GM18858 (cell line): ENCODE results near the gene ABCA3.

Source experiments
- ATAC-seq: cut with Tn5 transposase; IDR thresholded peaks from one replicate; pipeline ENCODE4 v1.9.1; 2021; ENCODE audit not compliant: unreplicated experiment

ABCA3 gene

DNA sequence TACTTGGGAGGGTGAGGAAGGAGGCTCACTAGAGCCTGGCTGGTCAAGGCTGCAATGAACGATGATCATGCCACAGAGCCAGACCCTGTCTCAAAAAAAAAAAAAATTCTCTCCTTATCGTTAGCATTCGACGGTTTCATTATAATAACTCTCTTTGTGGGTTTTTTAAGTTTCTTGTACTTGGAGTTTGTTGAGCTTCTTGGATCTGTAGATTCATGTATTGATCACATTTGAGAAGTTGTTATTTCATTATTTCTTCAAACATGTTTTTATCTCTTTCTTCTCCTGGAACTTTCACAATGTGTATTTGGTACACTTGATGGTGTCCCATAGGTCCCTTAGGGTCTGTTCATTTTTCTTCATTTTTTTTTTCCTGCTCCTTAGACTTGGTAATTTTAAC lies 16.8 kb upstream of the ABCA3 start:
- no peak for ATAC-seq

DNA sequence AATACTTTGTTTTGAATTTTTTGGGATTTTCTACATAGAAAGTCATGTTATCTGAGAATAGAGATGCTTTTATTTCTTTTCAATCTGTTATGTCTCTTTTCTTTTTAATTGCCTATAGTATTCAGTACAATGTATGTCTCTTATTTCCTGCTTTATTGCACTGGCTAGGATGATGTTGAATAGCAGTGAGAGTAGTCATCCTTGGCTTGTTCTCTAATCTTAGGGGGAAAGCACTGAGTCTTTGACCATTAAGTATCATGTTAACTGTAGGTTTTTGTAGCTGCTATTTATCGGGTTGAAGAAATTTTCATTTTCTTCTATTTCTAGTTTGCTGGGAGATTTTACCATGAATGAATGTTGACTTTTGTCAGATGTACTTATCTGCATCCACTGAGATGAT lies 10.0 kb upstream of the ABCA3 start:
- no peak for ATAC-seq

DNA sequence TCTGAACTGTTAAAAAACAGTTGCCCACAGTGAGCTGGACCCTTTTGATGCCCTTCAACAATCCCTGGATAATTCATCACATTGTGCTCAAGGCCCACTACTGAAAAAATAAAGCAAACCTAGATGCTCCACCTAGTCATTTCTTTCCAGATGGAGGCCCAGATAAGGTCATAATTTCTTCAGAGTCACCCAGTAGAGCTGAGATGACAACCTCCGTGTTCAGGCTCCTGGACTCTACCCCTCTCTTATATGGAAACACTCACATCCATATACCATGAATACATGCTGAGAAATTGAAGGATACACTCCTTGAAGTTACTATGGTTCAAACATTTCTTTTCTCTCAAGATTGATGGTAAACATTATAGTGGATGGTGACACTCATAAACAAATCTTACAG lies 2.7 kb upstream of the ABCA3 start:
- ATAC-seq, result no peak

DNA sequence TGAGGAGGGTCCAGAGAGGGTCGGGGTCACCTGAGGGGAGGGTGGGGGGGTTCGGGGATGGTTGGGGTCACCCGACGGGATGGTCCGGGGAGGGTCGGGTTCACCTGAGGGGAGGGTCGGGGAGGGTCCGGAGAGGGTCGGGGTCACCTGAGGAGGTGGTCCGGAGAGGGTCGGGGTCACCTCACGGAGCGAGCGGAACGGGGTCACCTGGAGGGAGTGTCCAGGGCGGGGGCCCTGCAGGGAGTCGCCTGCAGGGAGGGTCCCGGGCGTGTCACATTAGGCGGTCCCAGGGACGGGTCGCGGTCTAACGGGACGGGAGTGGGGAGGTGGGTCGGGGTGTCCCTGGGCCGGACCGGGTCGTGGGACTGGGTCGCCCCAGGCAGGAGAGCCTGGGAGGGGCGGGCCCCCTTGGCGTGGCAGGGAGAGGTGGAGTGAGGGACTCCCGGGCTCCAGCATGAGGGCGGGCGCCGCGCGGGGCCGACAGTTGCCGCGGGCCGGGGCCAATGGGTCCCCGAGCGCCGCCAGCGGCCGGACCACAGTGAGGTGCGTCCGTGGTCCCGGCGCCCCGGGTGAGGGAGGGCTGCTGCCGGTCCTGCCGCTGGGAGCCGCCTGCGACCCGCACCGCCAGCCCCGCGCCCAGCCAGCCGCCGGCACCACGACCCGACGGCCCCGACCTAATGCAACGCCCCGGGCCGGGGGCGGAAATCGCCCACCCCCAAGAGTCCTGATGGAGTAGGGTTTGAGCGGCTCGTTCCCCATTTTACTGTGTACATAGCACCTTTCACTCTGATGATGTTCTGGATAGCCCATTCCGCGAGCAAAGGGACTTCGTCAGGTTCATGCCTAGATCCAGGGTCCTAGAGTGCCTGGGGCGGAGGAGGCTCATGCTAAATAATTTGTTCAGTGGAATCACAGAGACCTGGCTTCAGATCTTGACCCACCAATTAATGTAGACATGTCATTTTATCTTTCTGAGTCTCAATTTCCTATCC lies 1.2 kb upstream of the ABCA3 start:
- no peak for ATAC-seq

DNA sequence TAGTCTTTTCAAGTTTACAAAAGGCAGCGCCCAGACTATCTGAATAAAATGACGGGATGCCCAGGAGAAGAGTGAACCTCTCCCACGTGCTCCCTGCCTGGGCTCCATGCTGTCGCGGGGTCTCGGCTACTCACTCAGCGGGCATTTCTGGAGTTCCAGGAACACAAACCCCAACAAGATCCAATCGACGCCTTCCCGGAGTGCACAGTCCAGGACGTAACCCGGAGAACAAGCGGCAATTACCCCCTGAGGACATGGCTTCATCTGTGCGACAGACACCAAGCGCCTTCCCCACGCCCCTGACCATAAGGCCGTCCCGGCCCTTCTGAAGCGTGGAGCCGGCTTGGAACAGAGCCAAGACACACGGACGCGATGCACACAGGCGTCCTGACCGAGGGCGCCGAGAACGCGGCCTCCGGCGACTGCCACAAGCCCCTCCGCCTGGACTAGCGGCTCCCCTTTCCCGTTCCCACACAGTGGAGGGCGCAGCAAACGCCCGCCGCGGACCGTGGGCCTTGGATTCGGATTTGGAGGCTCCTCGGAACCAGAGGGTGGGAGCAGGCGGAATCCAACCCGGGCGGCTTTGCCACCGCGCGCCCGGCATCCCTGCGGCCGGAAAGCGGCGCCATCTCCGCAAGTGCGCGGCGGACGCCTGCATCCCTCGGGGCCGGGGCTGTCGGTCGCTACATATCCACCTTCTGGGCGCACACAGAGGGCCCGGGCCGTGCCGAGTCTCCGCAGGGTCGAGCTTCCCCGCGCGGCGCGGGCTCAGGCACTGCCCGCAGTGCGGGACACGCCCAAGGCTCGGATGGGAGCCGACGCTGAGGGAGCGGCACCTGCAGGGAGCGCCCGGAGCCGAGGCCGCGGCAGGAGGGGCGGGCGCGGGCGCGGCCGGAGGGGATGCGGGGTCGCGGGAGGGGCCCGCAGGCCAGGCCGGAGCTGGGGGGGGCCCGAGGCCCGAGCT lies 725 bp downstream of the ABCA3 start:
- peak; percentile 15 for ATAC-seq

DNA sequence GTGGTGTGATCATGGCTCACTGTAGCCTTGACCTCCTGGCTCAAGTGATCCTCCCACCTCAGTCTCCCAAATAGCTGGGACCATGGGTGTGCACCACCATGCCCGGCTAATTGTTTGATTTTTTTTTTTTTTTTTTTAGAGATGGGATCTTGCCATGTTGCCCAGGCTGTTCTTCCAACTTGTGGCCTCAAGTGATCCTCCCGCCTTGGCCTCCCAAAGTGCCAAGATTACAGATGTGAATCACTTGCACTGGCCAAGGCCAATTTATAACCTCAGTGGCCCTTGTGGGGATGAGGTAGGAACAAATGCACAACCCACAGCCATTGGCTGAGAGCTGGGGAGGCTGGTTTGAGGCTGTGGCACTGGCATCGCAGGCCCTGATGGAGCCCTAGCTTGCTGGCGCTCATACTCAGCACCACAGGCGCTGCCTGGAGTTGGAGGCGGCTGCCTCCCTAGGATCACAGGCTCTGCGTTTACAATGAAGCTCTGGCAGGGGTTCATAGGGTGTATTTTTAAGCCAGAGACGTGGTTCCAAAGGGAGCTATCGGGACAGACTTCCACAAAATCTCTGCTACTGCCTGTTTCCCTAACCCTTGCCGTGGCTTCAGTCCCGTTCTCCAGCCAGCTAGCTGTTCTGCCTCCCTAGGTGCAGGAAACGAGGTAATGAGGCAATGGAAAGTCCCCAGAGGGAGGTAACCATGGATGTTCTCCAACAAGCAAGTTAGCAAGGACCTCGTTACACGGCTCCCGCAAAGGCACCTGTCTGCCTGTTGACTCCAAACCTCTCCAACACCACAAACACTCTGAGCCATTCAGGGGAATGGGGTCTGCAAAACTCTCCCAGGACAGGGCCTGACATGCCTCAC lies 2.9 kb downstream of the ABCA3 start:
- no peak for ATAC-seq

DNA sequence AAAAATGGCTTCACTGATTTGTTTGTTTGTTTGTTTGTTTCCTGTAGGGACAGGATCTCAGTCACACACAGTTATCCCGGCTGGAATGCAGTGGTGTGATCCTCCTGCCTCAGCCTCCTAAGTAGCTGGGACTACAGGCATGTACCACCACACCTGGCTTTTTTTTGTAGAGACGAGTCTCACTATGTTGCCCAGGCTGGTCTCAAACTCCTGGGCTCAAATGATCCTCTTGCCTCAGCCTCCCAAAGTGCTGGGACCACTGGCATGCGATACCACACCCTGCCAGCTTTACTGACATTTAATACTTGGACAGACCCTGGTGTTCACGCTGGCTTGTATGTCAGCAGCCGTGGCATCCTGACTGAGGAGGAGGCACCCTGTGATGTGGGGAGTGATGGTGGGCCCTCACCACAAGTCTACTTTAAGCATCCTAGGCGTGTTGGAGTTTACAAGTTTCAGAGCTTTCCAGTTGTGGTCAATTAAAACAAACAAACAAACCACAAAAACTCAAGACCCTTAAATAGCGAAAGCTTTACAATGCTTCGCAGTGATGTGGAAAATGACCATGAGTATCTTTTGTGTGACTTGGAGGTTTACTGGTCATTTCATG lies 5.1 kb downstream of the ABCA3 start:
- ATAC-seq, result no peak

DNA sequence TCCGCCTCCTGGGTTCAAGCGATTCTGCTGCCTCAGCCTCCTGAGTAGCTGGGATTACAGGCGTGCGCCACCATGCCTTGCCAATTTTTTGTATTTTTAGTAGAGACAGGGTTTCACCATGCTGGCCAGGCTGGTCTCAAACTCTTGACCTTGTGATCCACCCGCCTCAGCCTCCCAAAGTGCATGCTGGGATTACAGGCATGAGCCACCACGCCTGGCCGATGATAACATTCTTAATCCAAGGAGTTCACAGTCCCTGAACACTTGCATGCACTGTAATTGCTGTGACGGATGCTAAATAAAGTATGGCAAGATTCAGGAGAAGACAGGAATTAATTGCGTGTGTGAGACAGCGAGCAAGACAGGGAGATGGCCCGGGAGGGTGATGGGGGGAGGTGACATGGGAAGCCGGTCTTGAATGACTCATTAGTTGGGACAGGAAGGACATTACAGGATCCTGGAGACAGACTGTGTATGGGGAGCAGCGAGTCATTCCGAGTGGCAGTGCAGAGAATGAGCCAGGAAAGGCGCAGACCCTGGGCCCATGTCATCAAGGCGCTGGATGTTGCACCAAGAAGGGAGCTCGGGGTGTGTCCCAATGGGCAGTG lies 6.7 kb downstream of the ABCA3 start:
- no peak for ATAC-seq

DNA sequence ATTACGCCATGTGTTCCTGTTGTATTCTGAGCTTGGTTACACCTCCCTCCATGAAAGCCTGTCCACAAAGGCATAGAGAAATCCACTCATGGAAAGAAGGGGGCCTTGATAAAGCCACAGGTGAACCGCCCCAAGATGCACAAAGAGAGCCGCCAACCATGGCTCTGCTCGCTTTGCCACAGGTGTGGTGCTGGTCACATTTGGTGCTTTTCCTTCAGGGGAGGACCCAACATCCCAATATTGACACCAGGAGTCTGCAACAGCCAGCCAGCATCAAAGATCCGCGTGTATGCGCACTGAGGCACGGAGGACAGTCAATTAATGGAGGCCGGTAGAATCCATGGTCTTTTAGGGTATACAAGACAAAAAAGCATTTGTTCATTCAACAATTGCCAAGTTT lies 7.3 kb downstream of the ABCA3 start:
- no peak for ATAC-seq

DNA sequence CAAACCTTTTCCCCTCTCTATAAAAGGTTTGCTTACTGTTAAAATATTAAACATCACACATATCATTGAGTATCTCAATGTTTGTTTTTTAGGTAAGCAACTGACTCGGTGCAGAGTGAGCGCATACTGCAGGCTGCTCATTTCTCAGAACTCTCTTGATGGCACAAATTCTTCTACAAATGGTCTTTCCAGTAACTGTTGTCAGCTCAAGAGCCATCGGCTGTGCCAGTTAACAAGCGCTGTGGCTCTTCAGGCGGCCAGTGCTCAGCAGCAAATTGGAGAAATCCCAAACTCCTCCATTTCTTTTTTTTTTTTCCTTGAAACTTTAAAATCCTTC lies 8.6 kb downstream of the ABCA3 start:
- no peak for ATAC-seq

DNA sequence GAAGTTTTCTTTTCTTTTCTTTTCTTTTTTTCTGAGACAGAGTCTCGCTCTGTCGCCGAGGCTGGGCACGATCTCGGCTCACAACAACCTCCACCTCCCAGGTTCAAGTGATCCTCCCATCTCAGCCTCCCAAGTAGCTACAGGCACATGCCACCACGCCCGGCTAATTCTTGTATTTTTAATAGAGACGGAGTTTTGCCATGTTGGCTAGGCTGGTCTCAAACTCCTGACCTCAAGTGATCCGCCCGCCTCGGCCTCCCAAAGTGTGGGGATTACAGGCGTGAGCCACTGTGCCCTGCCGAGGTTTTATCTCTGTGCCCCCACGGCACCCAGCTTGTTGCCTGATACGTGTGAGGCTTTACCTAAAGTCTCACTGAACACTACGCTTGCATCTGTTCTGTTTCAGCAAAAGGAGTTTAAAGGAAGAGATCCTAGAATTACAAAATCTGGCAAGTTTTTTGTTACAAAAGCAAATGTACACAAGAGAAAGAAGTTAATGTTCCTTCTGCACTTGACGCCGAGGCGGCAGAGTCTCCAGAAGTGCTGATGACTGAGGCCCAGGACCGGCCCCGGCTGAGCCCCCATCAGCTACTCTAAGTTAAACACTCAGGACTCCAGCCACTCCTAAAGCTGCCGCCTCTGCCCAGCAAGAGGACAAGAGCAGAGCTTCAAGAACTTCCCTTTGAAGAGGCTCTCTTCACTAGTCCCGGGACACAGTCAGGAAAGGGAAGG lies 9.2 kb downstream of the ABCA3 start:
- no peak for ATAC-seq

DNA sequence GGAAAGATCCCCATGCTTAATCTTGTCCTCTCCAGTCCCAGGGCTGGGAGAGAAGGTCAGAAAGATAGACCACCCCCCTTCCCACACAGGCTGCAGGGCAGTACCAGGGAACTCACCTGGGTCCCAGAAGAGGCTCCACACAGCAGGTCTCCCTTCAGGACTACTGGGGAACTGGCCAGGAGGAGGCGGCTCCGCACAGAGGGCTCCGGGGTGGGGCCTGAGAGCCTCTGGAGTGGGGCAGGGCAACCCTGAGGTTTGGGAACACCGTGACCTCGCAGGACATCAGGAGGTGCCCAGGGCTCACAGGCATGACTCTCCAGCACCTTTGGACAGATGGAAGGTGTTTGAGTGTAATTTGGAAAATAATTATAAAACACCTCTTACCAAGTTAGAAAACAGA lies 11.0 kb downstream of the ABCA3 start:
- ATAC-seq, result no peak

DNA sequence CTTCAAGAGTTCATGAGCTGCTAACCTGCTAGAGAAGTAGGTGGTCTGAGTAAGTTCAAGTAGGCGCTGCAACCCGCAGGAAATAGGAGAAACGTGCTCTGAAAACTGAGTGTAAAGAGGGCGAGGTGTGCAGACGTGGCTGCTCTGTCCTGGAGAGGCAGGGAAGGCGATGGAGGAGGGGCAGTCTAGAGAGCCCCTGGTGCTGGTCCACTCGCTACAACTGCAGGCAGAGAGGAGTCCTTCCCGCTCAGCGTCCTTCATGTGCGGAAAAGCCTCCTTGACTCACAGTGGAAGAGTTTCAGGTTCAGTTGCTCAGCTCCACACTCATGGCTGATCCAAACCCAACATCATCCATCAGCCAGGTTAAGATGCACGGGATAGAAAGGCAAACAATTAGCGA lies 12.1 kb downstream of the ABCA3 start:
- no peak for ATAC-seq

DNA sequence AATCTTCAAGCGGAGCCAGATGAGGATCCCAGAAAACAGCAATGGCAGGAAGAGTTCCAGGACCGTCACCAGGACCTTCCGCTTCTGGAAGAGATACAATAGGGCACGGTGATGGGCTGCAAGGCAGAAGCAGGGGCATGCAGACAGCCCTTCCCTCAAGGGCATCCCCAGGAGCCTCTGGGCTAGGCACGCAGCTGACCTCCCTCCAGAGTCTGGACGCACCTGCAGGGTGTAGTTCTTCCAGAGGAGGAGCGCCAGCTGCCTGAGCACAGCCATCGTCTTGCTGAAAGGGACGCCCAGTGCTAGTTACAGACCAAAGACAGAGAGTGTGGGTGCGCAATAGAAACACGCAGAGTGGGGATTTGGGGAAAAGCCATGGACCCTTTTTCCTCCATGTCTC lies 14.3 kb downstream of the ABCA3 start:
- no peak for ATAC-seq

DNA sequence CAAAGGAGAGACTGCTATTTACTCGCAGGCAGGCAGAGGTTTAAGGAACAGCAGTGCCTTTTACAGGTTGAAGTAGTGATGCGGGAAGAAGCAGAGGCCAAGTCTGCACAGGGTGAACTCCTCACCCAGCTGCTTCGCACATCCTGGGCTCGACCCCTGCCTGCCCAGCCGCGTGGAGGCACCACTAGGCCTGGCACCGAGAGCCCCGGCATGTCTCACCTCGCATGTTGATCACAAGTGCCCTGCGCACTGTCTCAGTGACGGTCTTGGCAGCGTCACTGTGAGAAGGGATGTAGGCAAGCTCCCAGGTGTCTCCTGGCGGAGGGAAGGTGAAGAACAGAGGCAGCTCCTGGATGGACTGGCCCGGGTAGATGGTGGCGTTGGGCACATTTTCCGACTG lies 14.7 kb downstream of the ABCA3 start:
- no peak for ATAC-seq

DNA sequence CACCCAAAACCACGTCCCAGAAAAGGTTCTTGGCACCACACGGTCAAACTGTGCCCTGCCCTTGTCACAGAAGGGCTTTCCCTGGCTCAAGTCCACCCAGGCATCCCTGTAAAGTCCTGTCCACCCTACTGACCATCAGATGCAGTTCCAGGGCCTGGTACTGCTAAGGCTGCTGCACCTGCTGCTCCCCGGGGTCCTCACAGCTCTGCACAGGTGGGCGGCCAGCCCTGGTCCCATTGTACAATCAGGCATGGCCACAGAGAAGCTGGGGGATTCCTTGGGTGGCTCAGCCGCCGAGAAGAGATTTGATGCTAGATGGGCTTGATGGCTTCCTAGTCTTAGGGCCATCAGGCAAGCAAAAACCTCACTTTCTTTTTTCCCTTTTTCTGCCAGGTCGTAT lies 15.3 kb downstream of the ABCA3 start:
- no peak for ATAC-seq

DNA sequence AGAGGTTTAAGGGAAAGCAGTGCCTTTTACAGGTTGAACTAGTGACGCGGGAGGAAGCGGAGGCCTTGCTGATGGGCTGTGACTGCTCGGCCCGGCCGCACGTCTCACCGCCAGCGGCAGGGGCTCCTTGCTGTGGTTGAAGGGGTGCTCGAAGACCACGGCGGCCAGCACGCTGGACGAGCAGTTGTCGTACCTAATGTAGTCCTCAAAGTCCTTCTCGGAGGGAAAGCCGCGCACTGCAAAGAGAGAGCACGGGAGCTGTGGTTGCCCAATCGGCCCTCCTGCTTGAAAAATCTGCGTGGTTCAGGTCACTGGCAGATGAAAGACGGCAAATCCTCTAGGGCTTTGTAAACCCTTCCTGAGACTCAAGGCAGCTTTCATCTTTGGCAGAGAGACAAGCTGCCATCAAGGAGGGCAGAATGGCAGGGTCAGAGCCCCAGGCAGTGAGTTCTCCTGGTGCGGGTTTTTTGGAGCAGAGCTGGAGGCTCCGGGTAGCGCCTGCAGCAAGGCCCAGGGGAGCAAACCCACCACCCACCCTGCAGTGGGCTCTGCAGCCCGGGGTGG lies 16.1 kb downstream of the ABCA3 start:
- no peak for ATAC-seq

DNA sequence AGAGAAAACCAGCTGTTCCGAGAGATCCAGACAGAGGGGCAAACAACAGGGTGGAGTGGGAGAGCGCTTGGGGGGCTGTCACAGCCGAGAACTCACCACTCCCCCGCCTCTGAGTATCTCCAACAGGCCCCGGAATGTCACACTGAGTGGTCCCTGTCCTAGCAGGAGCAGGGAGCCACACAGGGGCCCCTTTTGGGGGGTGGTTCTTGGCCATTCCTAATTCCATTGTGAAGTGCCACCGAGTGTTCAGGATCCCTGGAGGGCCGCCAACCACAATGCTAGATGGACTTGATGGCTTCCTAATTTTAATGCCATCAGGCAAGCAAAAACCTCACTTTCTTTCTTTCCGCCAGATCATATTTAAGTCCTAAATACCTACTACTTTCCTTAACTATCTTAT lies 16.8 kb downstream of the ABCA3 start:
- no peak for ATAC-seq

DNA sequence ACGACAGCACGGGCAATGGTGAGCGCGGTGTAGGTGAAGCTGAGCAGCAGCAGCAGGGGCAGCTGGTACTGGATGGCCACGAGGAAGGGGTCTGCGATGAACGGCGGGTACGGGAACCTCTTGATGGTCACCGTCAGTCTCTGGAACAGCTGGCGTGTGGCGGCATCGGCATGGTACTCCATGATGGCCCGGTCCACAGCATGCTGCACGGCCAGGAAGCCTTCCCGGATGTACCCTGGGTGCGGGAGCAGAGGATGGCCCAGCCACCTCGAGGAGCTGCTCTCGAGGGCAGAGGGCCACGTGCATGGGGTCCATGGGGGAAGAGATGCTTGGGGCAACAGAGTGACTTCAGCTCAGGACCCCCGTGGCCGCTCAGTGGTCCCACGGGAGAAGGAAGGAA lies 20.9 kb downstream of the ABCA3 start:
- no peak for ATAC-seq
